NT2/D1 (cell line): ENCODE data around the gene SIAH3.

Experiments used
- SUZ12 ChIP-seq: IDR thresholded peaks from 2 replicates; pipeline ENCODE4 v1.6.1; 2011; ENCODE audit not compliant: insufficient read length, insufficient read depth; ENCODE audit errors: extremely low read depth
- YY1 ChIP-seq: IDR thresholded peaks from 2 replicates; pipeline ENCODE4 v1.6.1; 2011; ENCODE audit not compliant: insufficient read length, insufficient read depth
- ZNF274 ChIP-seq: IDR thresholded peaks from 2 replicates; pipeline ENCODE4 v1.6.1; 2011; ENCODE audit warnings: mild to moderate bottlenecking, low read depth, low read length

GRCh38 chr13:45838171-45838745 is 13.3 kb downstream of the SIAH3 start:
- TF ChIP-seq YY1 (no peak), SUZ12 (no peak), ZNF274 (no peak)
